HCT116 (cell line): Measurements from ENCODE around the gene U2AF1L4. TPM values are rescaled to one million over a fixed set of nuclear protein-coding genes. Genes with fewer than 3 reads are reported as not detected.

Source experiments
- ATAC-seq: fragments of 200-7000 bp; cut with Tn5 transposase; 2 replicates; pipeline ENCODE4 v1.9.1; 2020; ENCODE audit warnings: mild to moderate bottlenecking, moderate library complexity
- BruUV-seq: library from RNA; stranded (reverse); fragments of 400-500 nt; replicated peaks from 2 replicates; lab custom pipeline; 2021; lab: Mats Ljungman, UMichigan
- CTCF ChIA-PET: fragments of 300-600 bp; sonication (Branson Sonifier 250); formaldehyde crosslinking; loops from one replicate; lab custom pipeline; 2021; ENCODE audit warnings: antibody characterized with exemption; lab: Charles Lee
- POLR2A ChIA-PET: fragments of 300-600, 350-600 bp; sonication (Branson Sonifier 250); formaldehyde crosslinking; loops from one replicate; lab custom pipeline; 2021; ENCODE audit warnings: antibody characterized with exemption; lab: Charles Lee
- RAD21 ChIA-PET, 2 experiments: fragments of 300-600 bp; sonication (Branson Sonifier 250); formaldehyde crosslinking; loops; one replicate each; lab custom pipeline; 2023; ENCODE audit warnings: low total read pairs in 2 of 2; ENCODE audit not compliant: uncharacterized antibody in 2 of 2, unreplicated experiment in 2 of 2, low non-redundant PET in 1 of 2; lab: Charles Lee
- DNase-seq: peaks from one replicate; pipeline ENCODE4 v3.0.0-alpha.2; 2010; ENCODE audit warnings: low read depth, low spot score
- H2AFZ ChIP-seq: fragments of 200-600 bp; shearing (Covaris generic), sonication (generic); 2 replicates; pipeline ENCODE4 v1.6.1; 2017; ENCODE audit warnings: low read depth, mixed run types, mixed read lengths, antibody characterized with exemption, low read length; ENCODE audit not compliant: poor library complexity, severe bottlenecking
- H3K27ac ChIP-seq: 2 replicates; pipeline ENCODE4 v1.5.1; 2012; ENCODE audit warnings: low read depth, low read length
- H3K27me3 ChIP-seq: fragments of 200-600 bp; sonication (generic); 2 replicates; pipeline ENCODE4 v1.6.1; 2016; ENCODE audit warnings: mixed run types, low read length, mixed read lengths; ENCODE audit not compliant: insufficient read depth
- H3K36me3 ChIP-seq, 2 experiments: fragments of 200-500 bp in 1 of 2; fragments of 200-600 bp in 1 of 2; sonication (Bioruptor generic) in 1 of 2; sonication (generic) in 1 of 2; 2 replicates each; pipeline versions ENCODE4 v1.5.1 to v1.6.1; 2014 to 2016; ENCODE audit warnings: low read length in 2 of 2, inconsistent platforms in 1 of 2, mixed read lengths in 1 of 2, mixed run types in 1 of 2; ENCODE audit not compliant: insufficient read depth in 2 of 2, control insufficient read depth in 1 of 2
- H3K4me1 ChIP-seq, 2 experiments: fragments of 200-600 bp in 1 of 2; sonication (generic) in 1 of 2; 2 replicates each; pipeline versions ENCODE4 v1.5.1 to v1.6.1; 2012 to 2017; ENCODE audit warnings: low read length in 2 of 2, inconsistent platforms in 1 of 2, mild to moderate bottlenecking in 1 of 2, mixed read lengths in 1 of 2, mixed run types in 1 of 2, moderate library complexity in 1 of 2; ENCODE audit not compliant: insufficient read depth in 2 of 2, control insufficient read depth in 1 of 2
- H3K4me2 ChIP-seq: fragments of 200-600 bp; sonication (generic); 2 replicates; pipeline ENCODE4 v1.6.1; 2017; ENCODE audit warnings: mixed run types, low read length, mixed read lengths
- H3K4me3 ChIP-seq, 2 experiments: fragments of 200-600 bp in 1 of 2; sonication (generic) in 1 of 2; replicated peaks in 1 of 2; 2 replicates each; pipeline ENCODE4 v1.5.1; 2011 to 2016; ENCODE audit warnings: low read length in 2 of 2, control low read depth in 1 of 2, low read depth in 1 of 2, mild to moderate bottlenecking in 1 of 2, mixed read lengths in 1 of 2, mixed run types in 1 of 2
- H3K79me2 ChIP-seq: fragments of 200-600 bp; sonication (generic); 2 replicates; pipeline ENCODE4 v1.6.1; 2017; ENCODE audit warnings: mild to moderate bottlenecking, mixed run types, low read length, moderate library complexity, mixed read lengths; ENCODE audit not compliant: insufficient read depth
- H3K9ac ChIP-seq: fragments of 200-600 bp; sonication (generic); 2 replicates; pipeline ENCODE4 v1.6.1; 2016; ENCODE audit warnings: low read length, mixed read lengths
- H3K9me2 ChIP-seq: fragments of 200-600 bp; sonication (generic), shearing (Covaris generic); 2 replicates; pipeline ENCODE4 v1.6.1; 2017; ENCODE audit warnings: mixed run types, mild to moderate bottlenecking, moderate library complexity; ENCODE audit not compliant: insufficient read depth
- H3K9me3 ChIP-seq, 2 experiments: fragments of 200-500 bp in 1 of 2; fragments of 200-600 bp in 1 of 2; sonication (Bioruptor generic) in 1 of 2; sonication (generic) in 1 of 2; 2 replicates each; pipeline ENCODE4 v1.6.1; 2014 to 2017; ENCODE audit warnings: low read length in 2 of 2, mixed read lengths in 2 of 2, inconsistent platforms in 1 of 2, low read depth in 1 of 2, mild to moderate bottlenecking in 1 of 2, mixed run types in 1 of 2, moderate library complexity in 1 of 2; ENCODE audit not compliant: control insufficient read depth in 1 of 2, insufficient read depth in 1 of 2
- H4K20me1 ChIP-seq: fragments of 200-600 bp; sonication (generic), shearing (Covaris generic); 2 replicates; pipeline ENCODE4 v1.6.1; 2017; ENCODE audit warnings: mixed run types, mild to moderate bottlenecking, moderate library complexity; ENCODE audit not compliant: insufficient read depth
- CBX3 ChIP-seq: IDR thresholded peaks from 2 replicates; pipeline ENCODE4 v1.6.1; 2012; ENCODE audit warnings: low read depth
- EGR1 ChIP-seq: IDR thresholded peaks from 2 replicates; pipeline ENCODE4 v1.6.1; 2012; ENCODE audit warnings: low read depth
- EZH2phosphoT487 ChIP-seq: fragments of 200-600 bp; IDR thresholded peaks from 2 replicates; pipeline ENCODE4 v1.6.1; 2018; ENCODE audit warnings: antibody characterized with exemption, borderline replicate concordance
- FOSL1 ChIP-seq: IDR thresholded peaks from 2 replicates; pipeline ENCODE4 v1.6.1; 2012; ENCODE audit warnings: low read depth
- JUND ChIP-seq: IDR thresholded peaks from 2 replicates; pipeline ENCODE4 v1.6.1; 2012
- POLR2A ChIP-seq: IDR thresholded peaks from 2 replicates; pipeline ENCODE4 v1.7.0; 2011; ENCODE audit warnings: borderline replicate concordance; ENCODE audit not compliant: insufficient read depth, insufficient read length; ENCODE audit errors: extremely low read depth
- POLR2AphosphoS5 ChIP-seq: IDR thresholded peaks from 2 replicates; pipeline ENCODE4 v1.6.1; 2011; ENCODE audit warnings: mild to moderate bottlenecking, low read depth, low read length, moderate library complexity
- RAD21 ChIP-seq: IDR thresholded peaks from 2 replicates; pipeline ENCODE4 v1.6.1; 2012; ENCODE audit warnings: low read depth, mild to moderate bottlenecking
- SP1 ChIP-seq: IDR thresholded peaks from 2 replicates; pipeline ENCODE4 v1.6.1; 2012; ENCODE audit warnings: low read depth
- TCF7L2 ChIP-seq: IDR thresholded peaks from 2 replicates; pipeline ENCODE4 v1.7.0; 2011; ENCODE audit warnings: borderline replicate concordance, inconsistent platforms; ENCODE audit not compliant: insufficient read depth, insufficient read length; ENCODE audit errors: extremely low read depth
- YY1 ChIP-seq: IDR thresholded peaks from 2 replicates; pipeline ENCODE4 v1.6.1; 2011; ENCODE audit warnings: low read length, low read depth, moderate library complexity, mild to moderate bottlenecking; ENCODE audit not compliant: insufficient replicate concordance; ENCODE audit errors: extremely low read depth
- ZFX ChIP-seq: fragments of 450-650 bp; IDR thresholded peaks from 2 replicates; pipeline ENCODE4 v1.6.1; 2017
- intact Hi-C: fragments of 100-400 bp; cut with micrococcal nuclease; formaldehyde crosslinking; loops from 2 replicates; pipeline ENCODE4 v1.10.0; 2022
- total RNA-seq: library from RNA; stranded (reverse); gene quantifications from one replicate; pipeline ENCODE4 v1.2.1, GENCODE V29; 2021; ENCODE audit not compliant: unreplicated experiment
- TF ChIP-seq, protein P1 (sequence below), 3 experiments: fragments of 200-600 bp in 1 of 3; sonication (generic) in 1 of 3; IDR thresholded peaks in 2 of 3; conservative IDR thresholded peaks in 1 of 3; 2 replicates each; pipeline ENCODE4 v1.5.1; 2012 to 2017; ENCODE audit warnings: low read depth in 2 of 3, low read length in 2 of 3, antibody characterized with exemption in 1 of 3, borderline replicate concordance in 1 of 3, control low read depth in 1 of 3, mild to moderate bottlenecking in 1 of 3, mixed read lengths in 1 of 3, mixed run types in 1 of 3, moderate library complexity in 1 of 3; ENCODE audit not compliant: insufficient read depth in 1 of 3
- TF ChIP-seq, protein P2 (sequence below): IDR thresholded peaks from 2 replicates; pipeline ENCODE4 v1.6.1; 2012; ENCODE audit warnings: low read depth
- TF ChIP-seq, protein P3 (sequence below): IDR thresholded peaks from 2 replicates; pipeline ENCODE4 v1.6.1; 2011; ENCODE audit warnings: mild to moderate bottlenecking, low read length, moderate library complexity; ENCODE audit not compliant: insufficient replicate concordance; ENCODE audit errors: extremely low read depth
- TF ChIP-seq, protein P4 (sequence below): IDR thresholded peaks from 2 replicates; pipeline ENCODE4 v1.6.1; 2012

Gene U2AF1L4
- total RNA-seq, 1 experiment from 2014 or later = 15.6 TPM

DNA sequence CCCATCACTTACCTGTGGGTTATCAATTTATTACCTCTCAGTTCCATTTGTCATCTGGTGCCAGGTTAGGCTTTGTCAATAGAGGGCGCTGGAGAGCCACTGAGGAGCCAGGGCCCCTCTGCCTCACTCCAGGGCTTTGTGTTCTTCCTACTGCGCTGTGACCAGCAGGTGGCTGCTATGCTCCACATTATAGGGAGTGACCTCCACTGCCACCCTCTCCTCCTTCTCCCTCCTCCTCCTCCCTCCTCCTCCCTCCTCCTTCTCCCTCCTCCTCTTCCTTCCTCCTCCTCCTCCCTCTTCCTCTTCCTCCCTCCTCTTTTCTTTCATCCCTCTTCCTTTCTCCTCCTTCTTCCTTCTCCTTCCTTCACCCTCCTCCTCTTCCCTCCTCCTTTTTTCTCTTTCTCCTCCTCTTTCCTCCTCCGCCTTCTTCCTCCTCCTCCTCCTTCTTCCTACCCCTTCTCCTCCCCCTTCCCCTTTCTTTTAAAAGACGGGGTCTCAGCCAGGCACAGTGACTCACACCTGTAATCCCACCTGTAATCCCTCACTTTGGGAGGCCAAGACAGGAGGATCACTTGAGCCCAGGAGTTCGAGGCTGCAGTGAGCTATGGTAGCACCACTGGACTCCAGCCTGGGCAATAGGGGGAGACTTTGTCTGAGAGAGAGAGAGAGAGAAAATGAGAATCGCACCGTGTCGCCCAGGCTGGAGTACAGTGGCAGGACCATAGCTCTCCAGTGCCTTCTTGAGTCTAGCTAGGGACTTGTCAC, 51.2 kb downstream of the U2AF1L4 start:
- Histone ChIP-seq H3K79me2 (no peaks in the 10 kb centered on the region), H3K36me3 (no peaks in the 10 kb centered on the region), H4K20me1 (no peaks in the 10 kb centered on the region), H3K27ac (no peak overlapping the region), H3K9ac (no peak overlapping the region), H3K4me2 (0 out of 2 replicates have a peak overlapping the region, but pooled peaks have one; percentile 14), H3K4me1 (peaks cover 5 to 9% of the 10 kb centered on the region in 2 experiments; a peak in 2 of 4 replicates), H3K9me2 (no peaks in the 10 kb centered on the region), H2AFZ (no peak overlapping the region), H3K4me3 (no peak overlapping the region), H3K9me3 (no peaks in the 10 kb centered on the region), H3K27me3 (no peaks in the 10 kb centered on the region)
- peak; percentile 99 for ATAC-seq
- ChIA-PET RAD21 (interaction anchor here in 1 of 2 experiments (0.8 kb wide), 1 partner anchor 126 kb away, joined by 5 read pairs; no protein-coding TSS in a partner anchor), CTCF (interaction anchor here (1.0 to 1.9 kb wide), 8 partner anchors 9 to 341 kb away, joined by 3 to 6 read pairs (median 4); no protein-coding TSS in a partner anchor), POLR2A (no interaction called here)
- BruUV-seq = no TSS peak
- TF ChIP-seq FOSL1 (no peak), JUND (no peak), TCF7L2 (peak; percentile 19), POLR2AphosphoS5 (peak; percentile 44; the same call in 1 of the 2 replicates), RAD21 (peak; percentile 95), CBX3 (peak; percentile 12; the same call in 1 of the 2 replicates), YY1 (peak; percentile 58), EGR1 (no peak), EZH2phosphoT487 (no peak), POLR2A (no peak), ZFX (no peak), SP1 (0 out of 2 replicates have a peak, but pooled peaks have one; percentile 26)
- TF ChIP-seq, protein P1, sequence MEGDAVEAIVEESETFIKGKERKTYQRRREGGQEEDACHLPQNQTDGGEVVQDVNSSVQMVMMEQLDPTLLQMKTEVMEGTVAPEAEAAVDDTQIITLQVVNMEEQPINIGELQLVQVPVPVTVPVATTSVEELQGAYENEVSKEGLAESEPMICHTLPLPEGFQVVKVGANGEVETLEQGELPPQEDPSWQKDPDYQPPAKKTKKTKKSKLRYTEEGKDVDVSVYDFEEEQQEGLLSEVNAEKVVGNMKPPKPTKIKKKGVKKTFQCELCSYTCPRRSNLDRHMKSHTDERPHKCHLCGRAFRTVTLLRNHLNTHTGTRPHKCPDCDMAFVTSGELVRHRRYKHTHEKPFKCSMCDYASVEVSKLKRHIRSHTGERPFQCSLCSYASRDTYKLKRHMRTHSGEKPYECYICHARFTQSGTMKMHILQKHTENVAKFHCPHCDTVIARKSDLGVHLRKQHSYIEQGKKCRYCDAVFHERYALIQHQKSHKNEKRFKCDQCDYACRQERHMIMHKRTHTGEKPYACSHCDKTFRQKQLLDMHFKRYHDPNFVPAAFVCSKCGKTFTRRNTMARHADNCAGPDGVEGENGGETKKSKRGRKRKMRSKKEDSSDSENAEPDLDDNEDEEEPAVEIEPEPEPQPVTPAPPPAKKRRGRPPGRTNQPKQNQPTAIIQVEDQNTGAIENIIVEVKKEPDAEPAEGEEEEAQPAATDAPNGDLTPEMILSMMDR (IDR thresholded peaks at IDR 0.05 in 2 of 3, conservative IDR thresholded peaks at IDR 0.05 in 1 of 3; ENCODE audit: borderline replicate concordance in 1 of 3, insufficient read depth in 1 of 3, low read depth in 2 of 3, low read length in 2 of 3) = peak; percentile 98 to 99 (median 99)
- TF ChIP-seq, protein P2, sequence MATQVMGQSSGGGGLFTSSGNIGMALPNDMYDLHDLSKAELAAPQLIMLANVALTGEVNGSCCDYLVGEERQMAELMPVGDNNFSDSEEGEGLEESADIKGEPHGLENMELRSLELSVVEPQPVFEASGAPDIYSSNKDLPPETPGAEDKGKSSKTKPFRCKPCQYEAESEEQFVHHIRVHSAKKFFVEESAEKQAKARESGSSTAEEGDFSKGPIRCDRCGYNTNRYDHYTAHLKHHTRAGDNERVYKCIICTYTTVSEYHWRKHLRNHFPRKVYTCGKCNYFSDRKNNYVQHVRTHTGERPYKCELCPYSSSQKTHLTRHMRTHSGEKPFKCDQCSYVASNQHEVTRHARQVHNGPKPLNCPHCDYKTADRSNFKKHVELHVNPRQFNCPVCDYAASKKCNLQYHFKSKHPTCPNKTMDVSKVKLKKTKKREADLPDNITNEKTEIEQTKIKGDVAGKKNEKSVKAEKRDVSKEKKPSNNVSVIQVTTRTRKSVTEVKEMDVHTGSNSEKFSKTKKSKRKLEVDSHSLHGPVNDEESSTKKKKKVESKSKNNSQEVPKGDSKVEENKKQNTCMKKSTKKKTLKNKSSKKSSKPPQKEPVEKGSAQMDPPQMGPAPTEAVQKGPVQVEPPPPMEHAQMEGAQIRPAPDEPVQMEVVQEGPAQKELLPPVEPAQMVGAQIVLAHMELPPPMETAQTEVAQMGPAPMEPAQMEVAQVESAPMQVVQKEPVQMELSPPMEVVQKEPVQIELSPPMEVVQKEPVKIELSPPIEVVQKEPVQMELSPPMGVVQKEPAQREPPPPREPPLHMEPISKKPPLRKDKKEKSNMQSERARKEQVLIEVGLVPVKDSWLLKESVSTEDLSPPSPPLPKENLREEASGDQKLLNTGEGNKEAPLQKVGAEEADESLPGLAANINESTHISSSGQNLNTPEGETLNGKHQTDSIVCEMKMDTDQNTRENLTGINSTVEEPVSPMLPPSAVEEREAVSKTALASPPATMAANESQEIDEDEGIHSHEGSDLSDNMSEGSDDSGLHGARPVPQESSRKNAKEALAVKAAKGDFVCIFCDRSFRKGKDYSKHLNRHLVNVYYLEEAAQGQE = no peak
- TF ChIP-seq, protein P3, sequence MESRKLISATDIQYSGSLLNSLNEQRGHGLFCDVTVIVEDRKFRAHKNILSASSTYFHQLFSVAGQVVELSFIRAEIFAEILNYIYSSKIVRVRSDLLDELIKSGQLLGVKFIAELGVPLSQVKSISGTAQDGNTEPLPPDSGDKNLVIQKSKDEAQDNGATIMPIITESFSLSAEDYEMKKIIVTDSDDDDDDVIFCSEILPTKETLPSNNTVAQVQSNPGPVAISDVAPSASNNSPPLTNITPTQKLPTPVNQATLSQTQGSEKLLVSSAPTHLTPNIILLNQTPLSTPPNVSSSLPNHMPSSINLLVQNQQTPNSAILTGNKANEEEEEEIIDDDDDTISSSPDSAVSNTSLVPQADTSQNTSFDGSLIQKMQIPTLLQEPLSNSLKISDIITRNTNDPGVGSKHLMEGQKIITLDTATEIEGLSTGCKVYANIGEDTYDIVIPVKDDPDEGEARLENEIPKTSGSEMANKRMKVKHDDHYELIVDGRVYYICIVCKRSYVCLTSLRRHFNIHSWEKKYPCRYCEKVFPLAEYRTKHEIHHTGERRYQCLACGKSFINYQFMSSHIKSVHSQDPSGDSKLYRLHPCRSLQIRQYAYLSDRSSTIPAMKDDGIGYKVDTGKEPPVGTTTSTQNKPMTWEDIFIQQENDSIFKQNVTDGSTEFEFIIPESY = no peak
- TF ChIP-seq, protein P4, sequence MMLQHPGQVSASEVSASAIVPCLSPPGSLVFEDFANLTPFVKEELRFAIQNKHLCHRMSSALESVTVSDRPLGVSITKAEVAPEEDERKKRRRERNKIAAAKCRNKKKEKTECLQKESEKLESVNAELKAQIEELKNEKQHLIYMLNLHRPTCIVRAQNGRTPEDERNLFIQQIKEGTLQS = no peak
- intact Hi-C loops = loop anchor here (1.0 to 5.0 kb wide), 3 partner anchors 22 to 237 kb away; no protein-coding TSS in a partner anchor
- DNase-seq = peak; percentile 85
